Measurements from ENCODE around the gene CCDC12.

CCDC12 gene

DNA sequence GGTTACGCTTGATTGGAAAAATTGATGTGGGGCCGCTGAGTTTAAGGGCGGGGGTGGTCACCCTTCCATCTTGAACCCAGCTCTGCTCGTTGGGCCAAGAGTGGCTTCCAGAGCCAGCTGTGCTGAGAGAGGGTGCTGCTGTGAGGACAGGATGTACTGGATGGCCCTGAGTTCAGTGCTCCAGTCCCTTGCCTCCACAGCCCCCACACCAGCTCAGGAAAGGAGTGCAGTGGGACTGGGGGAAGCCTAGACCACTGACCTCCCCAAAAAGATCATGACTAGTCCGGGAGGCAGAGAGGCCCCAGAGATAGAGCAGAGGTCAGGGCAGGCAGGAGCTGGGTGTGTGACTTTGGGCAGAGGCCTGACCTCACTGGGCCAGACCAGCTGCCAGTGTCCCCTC is 103.0 kb downstream of the CCDC12 start:
- Histone ChIP-seq H3K27me3 (ENCODE audit: low read length) (no peaks in the 10 kb centered on the region), H2AFZ (ENCODE audit: low read depth, low read length, severe bottlenecking) (no peak overlapping the region), H3K4me2 (ENCODE audit: low read depth, low read length, poor library complexity, severe bottlenecking) (no peak overlapping the region), H3K27ac (ENCODE audit: low read depth, low read length) (no peak overlapping the region), H3K4me3 (ENCODE audit: insufficient read depth, low read length, poor library complexity, severe bottlenecking) (no peak overlapping the region), H3K79me2 (ENCODE audit: insufficient read depth, low read length) (no peaks in the 10 kb centered on the region), H4K20me1 (ENCODE audit: low read depth, low read length) (no peaks in the 10 kb centered on the region), H3K9me2 (replicated peaks; ENCODE audit: insufficient read depth, low read length) (no peaks in the 10 kb centered on the region), H3F3A (ENCODE audit: insufficient read depth) (no peaks in the 10 kb centered on the region), H3K9ac (ENCODE audit: low read length) (no peak overlapping the region), H3K36me3 (ENCODE audit: low read length) (no peaks in the 10 kb centered on the region), H3K9me3 (ENCODE audit: insufficient read depth, low read length) (no peaks in the 10 kb centered on the region)
- no peak for TF ChIP-seq EZH2phosphoT487 (conservative IDR thresholded peaks at IDR 0.05; ENCODE audit: low read length)
- TF ChIP-seq, protein P1, sequence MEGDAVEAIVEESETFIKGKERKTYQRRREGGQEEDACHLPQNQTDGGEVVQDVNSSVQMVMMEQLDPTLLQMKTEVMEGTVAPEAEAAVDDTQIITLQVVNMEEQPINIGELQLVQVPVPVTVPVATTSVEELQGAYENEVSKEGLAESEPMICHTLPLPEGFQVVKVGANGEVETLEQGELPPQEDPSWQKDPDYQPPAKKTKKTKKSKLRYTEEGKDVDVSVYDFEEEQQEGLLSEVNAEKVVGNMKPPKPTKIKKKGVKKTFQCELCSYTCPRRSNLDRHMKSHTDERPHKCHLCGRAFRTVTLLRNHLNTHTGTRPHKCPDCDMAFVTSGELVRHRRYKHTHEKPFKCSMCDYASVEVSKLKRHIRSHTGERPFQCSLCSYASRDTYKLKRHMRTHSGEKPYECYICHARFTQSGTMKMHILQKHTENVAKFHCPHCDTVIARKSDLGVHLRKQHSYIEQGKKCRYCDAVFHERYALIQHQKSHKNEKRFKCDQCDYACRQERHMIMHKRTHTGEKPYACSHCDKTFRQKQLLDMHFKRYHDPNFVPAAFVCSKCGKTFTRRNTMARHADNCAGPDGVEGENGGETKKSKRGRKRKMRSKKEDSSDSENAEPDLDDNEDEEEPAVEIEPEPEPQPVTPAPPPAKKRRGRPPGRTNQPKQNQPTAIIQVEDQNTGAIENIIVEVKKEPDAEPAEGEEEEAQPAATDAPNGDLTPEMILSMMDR (IDR thresholded peaks at IDR 0.05; ENCODE audit: insufficient read depth, low read length, poor library complexity, severe bottlenecking): no peak

Measured in SU-DHL-6 (cell line).